ENCODE results near the gene TOR1AIP2.
A peak's percentile ranks its signal among the peaks of the same experiment; 100 is the strongest.
"Not testable (repeated sequence)": the region's sequence is repeated elsewhere in the genome, so short reads cannot be mapped to it uniquely, and the experiment has no call there.

TOR1AIP2 gene

GRCh38 chr1:179876300-179876715 is 1.3 kb downstream of the TOR1AIP2 start:
- DNase-seq (ENCODE audit: low spot score) (peak; percentile 11), FAIRE-seq (no peak)

GRCh38 chr1:179875596-179876299 is 1.9 kb downstream of the TOR1AIP2 start:
- FAIRE-seq (no peak), DNase-seq (ENCODE audit: low spot score) (no peak)

- FAIRE-seq, result no peak
- DNase-seq (ENCODE audit: low spot score), result no peak
These were observed 4.2 kb downstream of the TOR1AIP2 start for GRCh38 chr1:179873438-179873851.

GRCh38 chr1:179872558-179872957 is 5.0 kb downstream of the TOR1AIP2 start:
- DNase-seq (ENCODE audit: low spot score), result no peak
- no peak for FAIRE-seq

GRCh38 chr1:179871940-179872339 is 5.7 kb downstream of the TOR1AIP2 start:
- DNase-seq (ENCODE audit: low spot score) (no peak), FAIRE-seq (no peak)

- FAIRE-seq, result no peak
These were observed 6.7 kb downstream of the TOR1AIP2 start for GRCh38 chr1:179870870-179871269.

GRCh38 chr1:179867493-179868330 is 9.9 kb downstream of the TOR1AIP2 start:
- no peak for FAIRE-seq
- peak; percentile 44 for DNase-seq (ENCODE audit: low spot score)

More at GRCh38 chr1:179870870-179871269, 6.7 kb downstream of the TOR1AIP2 start:
- DNase-seq (ENCODE audit: low spot score), result no peak

- no peak for DNase-seq (ENCODE audit: low spot score)
- FAIRE-seq, result no peak
These were observed 11.0 kb downstream of the TOR1AIP2 start for GRCh38 chr1:179866616-179867015.

GRCh38 chr1:179865377-179865776 is 12.2 kb downstream of the TOR1AIP2 start:
- DNase-seq (ENCODE audit: low spot score) (no peak), FAIRE-seq (no peak)

GRCh38 chr1:179860652-179861051 is 17.0 kb downstream of the TOR1AIP2 start:
- FAIRE-seq (no peak), DNase-seq (ENCODE audit: low spot score) (no peak)

GRCh38 chr1:179857009-179857408 is 20.6 kb downstream of the TOR1AIP2 start:
- FAIRE-seq (no peak), DNase-seq (ENCODE audit: low spot score) (no peak)

- DNase-seq (ENCODE audit: low spot score) (no peak), FAIRE-seq (no peak)
These were observed 21.3 kb downstream of the TOR1AIP2 start for GRCh38 chr1:179856296-179856695.

GRCh38 chr1:179855831-179856230 is 21.8 kb downstream of the TOR1AIP2 start:
- FAIRE-seq; DNase-seq (ENCODE audit: low spot score): not testable (repeated sequence)

GRCh38 chr1:179853102-179853501 is 24.5 kb downstream of the TOR1AIP2 start:
- DNase-seq (ENCODE audit: low spot score) (no peak), FAIRE-seq (no peak)

- FAIRE-seq, result no peak
- DNase-seq (ENCODE audit: low spot score), result no peak
These were observed 29.4 kb downstream of the TOR1AIP2 start for GRCh38 chr1:179848233-179848632.

- DNase-seq (ENCODE audit: low spot score), result no peak
- no peak for FAIRE-seq
These were observed 37.5 kb downstream of the TOR1AIP2 start for GRCh38 chr1:179840107-179840506.

GRCh38 chr1:179836686-179837445 is 40.7 kb downstream of the TOR1AIP2 start:
- not testable (repeated sequence) for FAIRE-seq; DNase-seq (ENCODE audit: low spot score)

- no peak for DNase-seq (ENCODE audit: low spot score)
- FAIRE-seq, result no peak
These were observed 45.5 kb downstream of the TOR1AIP2 start for GRCh38 chr1:179831852-179832699.

GRCh38 chr1:179831225-179831624 is 46.4 kb downstream of the TOR1AIP2 start:
- DNase-seq (ENCODE audit: low spot score) (no peak), FAIRE-seq (no peak)

- peak; percentile 32 for FAIRE-seq
- DNase-seq (ENCODE audit: low spot score), result no peak
These were observed 49.0 kb downstream of the TOR1AIP2 start for GRCh38 chr1:179828554-179829110.
